ENCODE measurements around the gene CDSN.

The CDSN gene

GRCh38 chr6:31144970-31145340 lies 24.7 kb upstream of the CDSN start:
- DNase-seq (ENCODE audit: low read depth, low spot score), result no peak

- no peak for DNase-seq (ENCODE audit: low read depth, low spot score)
Observed at GRCh38 chr6:31144296-31144969, 24.2 kb upstream of the CDSN start.

DNA sequence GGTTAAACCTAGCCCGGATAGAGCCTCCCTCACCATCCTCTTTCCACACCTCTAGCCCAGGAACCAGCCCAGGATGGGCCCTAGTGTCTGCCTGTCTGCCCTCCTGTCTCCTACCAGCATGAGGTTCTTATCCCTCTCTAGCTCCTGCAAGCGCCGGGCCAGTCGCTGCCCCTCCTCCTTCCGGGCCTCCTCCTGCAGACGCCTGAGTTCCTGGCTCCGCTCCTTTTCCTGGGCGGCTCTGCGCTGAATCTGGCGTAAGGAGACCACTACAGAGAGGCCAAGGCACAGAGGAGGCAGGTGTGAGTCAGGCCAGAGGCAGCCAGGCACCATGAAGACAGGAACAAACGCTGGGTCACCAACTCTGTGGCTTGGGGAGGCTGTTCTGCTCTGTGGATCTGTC lies 22.9 kb upstream of the CDSN start:
- DNase-seq (ENCODE audit: low read depth, low spot score), result no peak

GRCh38 chr6:31142361-31142761 lies 22.1 kb upstream of the CDSN start:
- DNase-seq (ENCODE audit: low read depth, low spot score), result no peak

DNA sequence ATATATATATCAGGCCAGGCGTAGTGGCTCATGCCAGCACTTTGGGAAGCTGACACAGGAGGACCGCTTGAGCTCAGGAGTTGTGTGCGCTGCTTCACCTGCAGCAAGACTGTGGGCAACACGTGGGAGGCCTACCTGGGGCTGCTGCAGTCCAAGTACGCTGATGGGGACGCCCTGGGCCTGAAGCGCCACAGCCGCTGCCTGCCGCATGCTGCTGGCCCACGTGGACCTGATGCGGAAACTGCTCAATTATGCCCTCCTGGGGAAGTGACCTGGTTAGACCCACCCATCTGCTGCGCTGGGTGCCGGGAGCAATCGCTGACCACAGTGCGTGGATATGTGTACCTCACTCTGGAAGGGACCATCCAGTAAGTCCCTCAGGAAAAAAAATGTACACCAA lies 20.4 kb upstream of the CDSN start:
- DNase-seq (ENCODE audit: low read depth, low spot score), result no peak

GRCh38 chr6:31139599-31139998 lies 19.4 kb upstream of the CDSN start:
- DNase-seq (ENCODE audit: low read depth, low spot score), result no peak

DNA sequence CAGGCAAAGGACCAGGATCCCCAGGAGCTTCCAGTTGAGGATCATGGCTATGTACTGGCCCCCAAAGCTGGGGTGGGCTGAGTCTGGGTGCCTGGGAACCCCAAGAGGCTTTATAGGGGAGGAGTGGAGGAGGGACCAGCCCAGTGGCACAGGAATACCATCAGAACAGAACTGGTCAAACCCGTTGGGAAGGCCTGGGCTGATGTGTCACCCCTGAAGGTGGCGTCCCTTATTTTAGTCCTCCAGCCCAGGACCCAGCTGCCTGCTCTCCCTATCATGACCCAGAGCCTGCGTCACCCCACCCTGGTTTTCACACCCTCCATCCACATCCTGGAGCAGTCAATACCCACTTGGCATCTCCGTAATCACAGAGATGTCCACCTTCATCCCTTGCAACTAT lies 18.7 kb upstream of the CDSN start, which contains the start of gene PSORS1C2:
Gene PSORS1C2 (minus strand): TSS at position 85 of the 400 bp plus-strand sequence. CDS start 40 bp downstream, at position 45.
- DNase-seq (ENCODE audit: low read depth, low spot score), result no peak

DNA sequence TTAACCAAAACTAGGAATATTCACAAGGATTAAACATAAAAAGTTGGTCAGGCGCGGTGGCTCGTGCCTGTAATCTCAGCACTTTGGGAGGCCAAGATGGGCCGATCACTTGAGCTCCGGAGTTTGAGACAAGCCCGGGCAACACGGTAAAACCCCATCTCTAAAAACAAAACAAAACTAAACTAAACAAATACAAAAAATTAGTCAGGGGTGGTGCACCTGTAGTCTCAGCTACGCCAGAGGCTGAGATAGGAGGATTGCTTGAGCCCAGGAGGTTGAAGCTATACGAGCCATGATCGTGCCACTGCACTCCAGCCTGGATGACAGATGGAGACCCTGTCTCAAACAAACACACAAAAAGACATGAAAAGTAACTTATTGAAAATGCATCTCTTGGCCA lies 15.5 kb upstream of the CDSN start:
- no peak for DNase-seq (ENCODE audit: low read depth, low spot score)

GRCh38 chr6:31132806-31133205 lies 12.6 kb upstream of the CDSN start:
- no peak for DNase-seq (ENCODE audit: low read depth, low spot score)

- DNase-seq (ENCODE audit: low read depth, low spot score), result no peak
Observed at GRCh38 chr6:31131595-31131994, 11.3 kb upstream of the CDSN start.

DNA sequence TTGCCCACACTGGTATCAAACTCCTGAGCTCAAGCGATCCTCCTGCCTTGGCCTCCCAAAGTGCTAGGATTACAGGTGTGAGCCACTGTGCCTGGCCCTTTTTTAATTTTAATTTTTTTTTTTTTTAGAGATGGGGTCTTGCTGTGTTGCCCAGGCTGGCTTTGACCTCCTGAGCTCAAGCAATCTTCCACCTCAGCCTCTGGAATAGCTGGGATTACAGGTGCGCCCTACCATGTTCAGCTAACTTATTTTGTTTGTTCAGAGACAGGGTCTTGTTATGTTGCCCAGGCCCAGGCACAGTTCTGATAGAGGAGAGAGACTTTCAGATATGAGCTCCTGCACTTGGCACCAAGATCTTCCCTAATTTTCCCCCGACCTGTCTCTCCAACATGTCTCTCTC lies 10.5 kb upstream of the CDSN start:
- DNase-seq (ENCODE audit: low read depth, low spot score), result no peak

GRCh38 chr6:31129130-31129529 lies 8.9 kb upstream of the CDSN start:
- no peak for DNase-seq (ENCODE audit: low read depth, low spot score)

GRCh38 chr6:31128093-31128676 lies 7.9 kb upstream of the CDSN start:
- DNase-seq (ENCODE audit: low read depth, low spot score), result no peak

DNA sequence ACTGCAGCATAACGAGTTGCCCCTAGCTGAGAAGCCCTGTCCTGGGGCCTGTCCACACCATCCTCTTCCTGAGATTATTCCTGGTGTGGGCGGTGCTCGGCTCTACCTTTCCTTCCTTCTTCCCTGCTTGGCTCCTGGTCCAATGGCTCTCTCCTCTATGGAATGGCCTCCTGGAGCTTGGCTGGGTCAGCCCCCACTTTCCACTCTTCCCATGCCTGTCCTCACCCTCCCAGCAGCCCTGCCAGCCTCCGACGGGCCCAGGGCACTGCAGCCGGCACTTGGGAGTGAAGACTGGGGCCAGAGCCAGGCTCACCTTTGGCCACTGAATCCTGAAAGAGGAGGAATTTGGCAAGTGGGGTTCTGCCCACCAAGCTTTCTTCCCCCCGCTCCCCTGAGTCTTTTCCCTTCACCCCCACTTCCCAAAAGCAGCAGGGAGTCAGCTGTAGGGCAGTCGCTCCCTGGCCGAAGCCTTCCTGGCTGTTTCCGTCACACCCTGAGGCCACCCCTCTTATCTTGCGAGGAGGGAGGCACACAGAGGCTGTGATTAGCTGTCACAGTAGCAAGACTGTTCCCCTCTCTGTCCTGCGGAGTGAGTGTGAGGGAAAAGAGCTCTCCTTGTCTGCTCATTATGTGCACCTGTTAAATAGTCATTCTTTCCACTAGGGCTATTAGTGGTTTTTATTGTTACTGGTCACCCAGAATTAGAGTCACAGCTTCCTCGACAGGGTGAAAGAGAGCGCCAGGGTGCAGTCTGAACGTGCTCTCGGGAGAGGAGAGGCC lies 6.3 kb upstream of the CDSN start:
- DNase-seq (ENCODE audit: low read depth, low spot score), result no peak

GRCh38 chr6:31125586-31126363 lies 5.5 kb upstream of the CDSN start:
- DNase-seq (ENCODE audit: low read depth, low spot score), result no peak

- no peak for DNase-seq (ENCODE audit: low read depth, low spot score)
Observed at GRCh38 chr6:31125162-31125561, 4.9 kb upstream of the CDSN start.

GRCh38 chr6:31122791-31123706 lies 2.8 kb upstream of the CDSN start:
- DNase-seq (ENCODE audit: low read depth, low spot score), result peak; percentile 43

- no peak for DNase-seq (ENCODE audit: low read depth, low spot score)
Observed at GRCh38 chr6:31121131-31121790, 1.0 kb upstream of the CDSN start.

DNA sequence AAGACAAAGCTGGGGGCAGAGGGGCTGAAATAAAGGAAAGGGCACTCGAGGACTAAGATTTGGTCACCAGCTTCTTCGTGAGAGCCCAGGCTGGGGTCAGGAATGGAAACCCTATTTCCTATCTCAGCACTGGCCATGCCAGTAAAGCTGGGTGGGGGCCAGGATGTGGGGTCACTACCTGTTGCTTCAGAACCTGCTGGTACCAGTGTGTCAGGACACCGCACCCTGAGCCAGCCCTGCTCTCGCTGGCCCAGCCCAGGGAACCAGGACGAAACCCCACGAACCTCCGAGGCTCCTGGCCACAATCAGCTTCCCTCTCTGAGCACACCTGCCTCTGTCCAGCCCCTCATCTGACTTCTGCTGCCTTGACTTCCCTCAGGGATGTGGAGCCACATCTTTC lies 2.1 kb downstream of the CDSN start:
- no peak for DNase-seq (ENCODE audit: low read depth, low spot score)

DNA sequence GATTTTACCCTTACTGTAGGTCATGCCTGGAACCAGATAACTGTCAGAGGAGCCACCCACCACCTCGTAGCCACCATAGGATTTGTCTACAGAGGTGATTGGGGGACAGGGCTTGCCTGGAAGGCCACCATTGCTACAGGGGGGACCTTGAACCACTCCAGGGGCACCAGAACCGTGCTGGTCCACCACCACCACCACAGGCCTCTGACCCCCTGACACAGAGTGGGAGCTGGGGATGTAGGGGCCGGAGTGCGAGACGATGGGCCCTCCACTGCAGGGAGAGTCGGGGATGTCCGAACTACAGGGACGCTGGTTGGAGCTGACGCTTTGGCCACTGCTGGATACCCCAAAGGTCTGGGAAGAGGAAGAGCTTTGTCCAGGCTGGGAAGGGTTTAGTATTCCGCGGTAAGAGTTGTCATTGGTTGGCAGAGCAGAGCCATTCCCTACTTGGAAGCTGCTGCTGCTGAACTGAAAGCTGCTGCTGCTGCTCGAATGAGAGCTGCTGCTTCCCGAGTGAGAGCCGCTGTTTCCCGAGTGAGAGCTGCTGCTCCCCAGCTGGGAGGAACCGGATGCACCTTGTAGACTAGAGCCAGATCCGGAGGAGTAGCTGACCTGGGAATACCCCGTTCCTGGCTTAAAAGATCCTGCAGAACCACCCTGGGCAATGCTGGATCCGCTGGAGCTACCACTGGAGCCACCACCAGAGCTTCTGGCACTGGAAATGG lies 3.4 kb downstream of the CDSN start:
- DNase-seq (ENCODE audit: low read depth, low spot score), result no peak

All from brain pericyte (primary cell).